GM21381 (cell line): ENCODE data around the gene SIGLEC8.
A peak's percentile ranks its signal among the peaks of the same experiment; 100 is the strongest.
"Not testable (repeated sequence)": the region's sequence is repeated elsewhere in the genome, so short reads cannot be mapped to it uniquely, and the experiment has no call there.

Experiments used
- ATAC-seq: cut with Tn5 transposase; IDR thresholded peaks from one replicate; pipeline ENCODE4 v1.9.1; 2021; ENCODE audit warnings: mild to moderate bottlenecking, moderate library complexity; ENCODE audit not compliant: unreplicated experiment

SIGLEC8 gene

GRCh38 chr19:51448011-51448410 lies 10.2 kb downstream of the SIGLEC8 start:
- no peak for ATAC-seq

GRCh38 chr19:51447510-51447909 lies 10.7 kb downstream of the SIGLEC8 start:
- ATAC-seq: not testable (repeated sequence)

- ATAC-seq: peak; percentile 93
Observed at GRCh38 chr19:51441410-51442390, 16.6 kb downstream of the SIGLEC8 start.

GRCh38 chr19:51440846-51441409 lies 17.3 kb downstream of the SIGLEC8 start:
- peak; percentile 8 for ATAC-seq

GRCh38 chr19:51440052-51440451 lies 18.2 kb downstream of the SIGLEC8 start:
- ATAC-seq: no peak

GRCh38 chr19:51439021-51439465 lies 19.2 kb downstream of the SIGLEC8 start:
- ATAC-seq: no peak

- ATAC-seq: no peak
Observed at GRCh38 chr19:51434456-51434855, 23.8 kb downstream of the SIGLEC8 start.

- no peak for ATAC-seq
Observed at GRCh38 chr19:51433043-51433442, 25.2 kb downstream of the SIGLEC8 start.

- no peak for ATAC-seq
Observed at GRCh38 chr19:51431124-51431523, 27.1 kb downstream of the SIGLEC8 start.

- no peak for ATAC-seq
Observed at GRCh38 chr19:51430221-51430620, 28.0 kb downstream of the SIGLEC8 start.

- no peak for ATAC-seq
Observed at GRCh38 chr19:51427201-51427600, 31.1 kb downstream of the SIGLEC8 start.

GRCh38 chr19:51422053-51422448 lies 36.2 kb downstream of the SIGLEC8 start:
- no peak for ATAC-seq

GRCh38 chr19:51421229-51422052 lies 36.8 kb downstream of the SIGLEC8 start:
- ATAC-seq: no peak

GRCh38 chr19:51420511-51420910 lies 37.7 kb downstream of the SIGLEC8 start:
- not testable (repeated sequence) for ATAC-seq

- no peak for ATAC-seq
Observed at GRCh38 chr19:51418707-51419106, 39.5 kb downstream of the SIGLEC8 start.

- peak; percentile 20 for ATAC-seq
Observed at GRCh38 chr19:51417810-51418157, 40.5 kb downstream of the SIGLEC8 start.

GRCh38 chr19:51417107-51417809 lies 41.0 kb downstream of the SIGLEC8 start, which contains the start of gene SIGLEC10:
SIGLEC10 (minus strand) TSS chr19:51417642; CDS start chr19:51417581, 61 bp downstream.
- ATAC-seq: peak; percentile 60

GRCh38 chr19:51416422-51416821 lies 41.8 kb downstream of the SIGLEC8 start:
- not testable (repeated sequence) for ATAC-seq

- no peak for ATAC-seq
Observed at GRCh38 chr19:51415187-51415586, 43.1 kb downstream of the SIGLEC8 start.

- no peak for ATAC-seq
Observed at GRCh38 chr19:51410950-51411748, 47.1 kb downstream of the SIGLEC8 start.
